ENCODE measurements around the gene LRRN2.
A peak's percentile ranks its signal among the peaks of the same experiment; 100 is the strongest.
"Not testable (repeated sequence)": the region's sequence is repeated elsewhere in the genome, so short reads cannot be mapped to it uniquely, and the experiment has no call there.

LRRN2 gene

DNA sequence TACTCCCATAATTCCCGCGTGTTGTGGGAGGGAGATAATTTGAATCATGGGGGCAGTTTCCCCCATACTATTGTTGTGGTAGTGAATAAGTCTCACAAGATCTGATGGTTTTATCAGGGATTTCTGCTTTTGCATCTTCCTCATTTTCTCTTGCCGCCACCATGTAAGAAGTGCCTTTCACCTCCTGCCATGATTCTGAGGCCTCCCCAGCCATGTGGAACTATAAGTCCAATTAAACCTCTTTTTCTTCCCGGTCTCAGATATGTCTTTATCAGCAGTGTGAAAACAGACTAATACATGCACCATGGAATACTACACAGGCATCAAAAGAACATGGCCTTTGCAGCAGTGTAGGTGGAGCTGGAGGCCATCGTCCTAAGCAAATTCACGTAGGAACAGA, 56.1 kb downstream of the LRRN2 start:
- not testable (repeated sequence) for DNase-seq (ENCODE audit: low spot score)

- no peak for DNase-seq (ENCODE audit: low spot score)
Observed at GRCh38 chr1:204628868-204629267, 56.7 kb downstream of the LRRN2 start.

DNA sequence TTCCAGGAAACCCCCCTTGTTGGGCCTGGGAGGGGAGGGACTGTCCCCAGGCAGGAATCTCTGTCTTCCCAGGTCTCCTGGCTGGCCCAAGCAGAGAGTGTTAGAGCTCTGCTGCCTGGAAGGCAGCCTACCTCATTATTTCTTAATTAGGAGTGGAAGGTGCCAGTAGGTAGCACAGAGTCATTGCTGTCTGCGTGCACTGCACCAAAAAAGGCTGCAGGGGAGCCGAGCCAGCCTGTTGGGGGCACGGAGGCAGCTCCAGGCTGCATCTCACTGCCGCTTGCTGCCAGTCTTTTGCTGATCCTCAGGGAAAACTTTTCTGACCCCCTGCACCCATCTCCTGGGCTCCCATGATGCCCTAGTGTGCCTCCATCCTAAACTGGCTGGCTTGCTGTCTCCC, 58.1 kb downstream of the LRRN2 start:
- no peak for DNase-seq (ENCODE audit: low spot score)

DNA sequence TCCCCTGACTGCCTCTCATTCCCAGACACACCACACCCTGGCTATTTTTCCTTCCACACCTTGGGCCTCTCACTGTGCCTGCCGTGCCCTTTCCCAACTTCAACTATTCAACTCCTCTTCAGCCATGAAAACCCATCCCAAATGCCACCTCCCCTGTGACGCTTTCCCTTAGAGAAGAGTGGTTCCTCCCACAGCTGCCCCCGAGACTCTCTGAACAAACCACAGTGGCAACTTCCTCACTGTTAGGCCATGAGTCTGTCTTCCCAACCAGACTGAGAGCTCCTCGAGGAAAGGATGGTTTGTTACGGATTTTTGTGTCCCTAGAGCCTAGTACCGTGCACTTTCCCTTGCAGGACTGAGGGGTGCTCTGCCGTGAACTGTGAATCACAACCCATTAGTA, 59.2 kb downstream of the LRRN2 start:
- no peak for DNase-seq (ENCODE audit: low spot score)

DNA sequence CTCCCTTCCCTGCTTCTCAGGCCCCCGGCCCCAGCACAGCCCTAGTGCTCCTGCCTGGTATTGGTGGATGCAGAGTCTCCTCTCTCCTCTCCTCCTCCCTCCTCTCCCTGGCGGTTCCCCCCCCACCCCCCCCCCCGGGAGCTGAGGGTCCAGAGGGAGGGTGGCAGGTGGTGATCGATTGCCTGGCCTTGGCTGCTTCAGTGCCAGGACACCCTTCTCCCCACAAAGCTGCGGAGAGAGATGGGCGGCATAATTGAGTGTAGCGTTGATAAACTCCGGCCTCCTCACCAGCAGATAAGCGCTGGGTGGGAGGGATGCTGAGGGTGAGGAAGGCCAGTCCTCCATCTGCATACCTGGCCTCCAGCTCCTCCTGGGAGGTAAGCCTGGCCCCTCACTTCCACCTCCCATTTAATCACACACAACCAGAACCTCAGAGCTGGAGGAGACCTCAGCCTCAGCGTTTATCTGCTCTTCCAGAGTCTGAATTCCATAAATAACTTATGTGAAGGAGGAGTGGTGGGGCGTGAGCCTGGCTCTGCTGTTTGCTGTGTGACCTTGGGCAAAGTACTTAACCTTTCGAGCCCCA, 60.8 kb downstream of the LRRN2 start:
- no peak for DNase-seq (ENCODE audit: low spot score)

- no peak for DNase-seq (ENCODE audit: low spot score)
Observed at GRCh38 chr1:204623894-204624361, 61.6 kb downstream of the LRRN2 start.

DNA sequence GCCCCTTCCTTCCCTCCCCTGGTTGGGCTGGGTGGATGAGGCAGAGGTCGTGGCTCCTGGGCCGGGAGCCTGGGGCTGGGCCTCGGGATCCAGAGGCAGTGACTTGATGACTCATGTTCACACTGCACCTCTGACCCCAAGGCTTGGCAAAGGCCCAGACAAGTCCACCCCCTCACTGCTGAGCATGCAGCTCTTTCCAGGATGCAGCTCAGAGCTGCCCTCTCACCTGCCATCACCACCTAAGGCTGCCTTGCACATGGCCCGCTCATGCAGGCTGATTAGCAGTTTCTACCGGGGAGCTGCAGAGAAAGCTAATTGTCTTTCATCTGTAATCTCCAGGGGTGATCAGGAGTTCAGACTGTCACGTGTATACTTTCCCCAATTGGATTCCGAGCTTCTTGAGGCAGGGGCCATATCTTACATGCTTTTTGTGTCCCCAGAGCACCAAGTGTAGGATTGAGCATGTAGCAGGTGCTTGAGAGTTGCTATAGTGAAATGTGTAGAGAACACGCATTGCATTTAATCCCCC, 62.1 kb downstream of the LRRN2 start:
- DNase-seq (ENCODE audit: low spot score): no peak

DNA sequence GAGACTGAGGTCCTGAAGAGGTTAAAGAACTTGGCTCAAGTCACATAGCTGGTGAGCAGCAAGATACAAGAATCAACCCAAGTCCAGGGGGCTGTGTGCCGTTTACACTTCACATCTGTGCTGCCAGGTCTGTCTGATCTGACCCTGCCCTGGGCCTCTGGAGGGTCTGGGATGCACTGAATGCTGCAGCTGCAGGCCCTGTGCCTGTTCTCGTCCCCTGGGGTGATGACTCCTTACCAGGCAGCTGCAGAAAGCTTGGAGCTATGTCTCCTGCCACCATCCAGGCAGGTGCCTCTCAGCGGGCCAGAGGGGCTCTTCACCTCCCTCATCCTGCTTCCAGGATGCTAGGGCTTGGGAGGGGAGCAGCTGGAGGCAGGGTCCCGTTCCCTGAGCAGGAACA, 63.5 kb downstream of the LRRN2 start:
- no peak for DNase-seq (ENCODE audit: low spot score)

DNA sequence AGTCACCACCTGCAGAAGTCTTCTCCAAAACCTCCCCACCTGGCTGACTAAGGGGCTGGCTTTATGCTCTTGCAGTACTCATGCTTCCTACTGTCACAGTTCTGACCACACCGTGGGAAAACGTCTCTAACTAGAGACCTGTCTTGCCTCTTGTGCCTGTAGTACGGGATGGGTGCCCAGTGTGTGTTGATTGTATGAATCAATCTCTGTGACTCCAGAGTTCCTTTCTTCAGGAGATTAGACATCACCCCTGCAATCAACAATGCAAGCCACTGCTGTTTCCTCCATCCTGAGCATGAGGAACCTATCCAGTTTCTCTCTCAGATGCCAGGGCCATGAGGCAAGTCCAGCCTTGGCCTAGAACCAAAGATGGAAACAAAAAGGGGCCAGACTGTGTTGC, 64.1 kb downstream of the LRRN2 start:
- DNase-seq (ENCODE audit: low spot score): no peak

GRCh38 chr1:204619721-204620120, 65.8 kb downstream of the LRRN2 start:
- DNase-seq (ENCODE audit: low spot score): no peak

DNA sequence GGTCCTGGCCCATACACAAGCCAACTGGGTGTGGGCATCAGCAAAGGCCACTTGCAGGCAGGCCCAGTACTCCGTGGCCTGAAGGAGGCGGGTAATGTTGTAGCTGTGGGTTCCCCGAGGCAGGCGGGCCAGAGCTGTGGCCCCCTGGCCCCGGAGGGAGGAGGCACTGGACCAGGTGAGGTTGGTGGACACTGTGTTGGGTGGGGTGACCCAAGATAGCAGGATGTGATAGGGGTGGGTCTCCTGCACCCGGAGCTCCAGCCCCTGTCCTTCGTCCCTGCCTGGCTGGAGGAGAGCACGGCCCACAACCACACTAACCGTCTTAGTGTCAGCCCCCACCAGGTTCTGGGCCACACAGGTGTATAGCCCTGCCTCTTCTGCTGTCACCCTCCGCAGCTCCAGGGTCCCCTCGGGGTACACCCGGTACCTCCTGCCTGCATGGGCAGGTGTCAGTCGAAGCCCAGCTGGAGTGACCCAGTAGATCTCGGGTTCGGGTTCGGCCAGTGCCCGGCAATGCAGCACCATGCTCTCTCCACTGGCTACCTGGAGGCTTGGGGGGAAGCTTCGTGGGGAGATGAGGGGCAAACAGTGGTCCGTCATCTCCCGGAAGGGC, 67.3 kb downstream of the LRRN2 start:
- DNase-seq (ENCODE audit: low spot score): no peak

GRCh38 chr1:204617256-204618147, 68.0 kb downstream of the LRRN2 start:
- peak; percentile 53 for DNase-seq (ENCODE audit: low spot score)

GRCh38 chr1:204616641-204617040, 68.9 kb downstream of the LRRN2 start:
- no peak for DNase-seq (ENCODE audit: low spot score)

DNA sequence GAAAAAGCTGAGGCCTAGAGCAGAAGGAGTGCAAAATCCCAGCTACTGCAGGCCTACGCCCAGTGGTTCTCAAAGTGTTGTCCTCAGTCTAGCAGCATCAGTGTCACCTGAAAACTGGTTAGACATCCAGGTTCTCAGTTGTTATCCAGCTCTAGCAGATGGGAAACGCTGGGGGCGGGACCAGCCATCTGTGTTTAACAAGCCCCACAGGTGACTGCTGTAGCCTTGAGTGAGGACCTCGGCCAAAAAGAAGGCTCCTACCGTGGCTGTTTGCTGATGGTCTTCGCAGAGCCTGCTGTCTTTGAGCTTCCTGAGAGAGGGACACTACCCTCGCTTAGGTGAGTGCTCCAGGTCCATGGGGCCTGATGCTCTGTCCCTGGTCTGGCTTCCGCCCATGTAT, 69.7 kb downstream of the LRRN2 start:
- DNase-seq (ENCODE audit: low spot score): no peak

DNA sequence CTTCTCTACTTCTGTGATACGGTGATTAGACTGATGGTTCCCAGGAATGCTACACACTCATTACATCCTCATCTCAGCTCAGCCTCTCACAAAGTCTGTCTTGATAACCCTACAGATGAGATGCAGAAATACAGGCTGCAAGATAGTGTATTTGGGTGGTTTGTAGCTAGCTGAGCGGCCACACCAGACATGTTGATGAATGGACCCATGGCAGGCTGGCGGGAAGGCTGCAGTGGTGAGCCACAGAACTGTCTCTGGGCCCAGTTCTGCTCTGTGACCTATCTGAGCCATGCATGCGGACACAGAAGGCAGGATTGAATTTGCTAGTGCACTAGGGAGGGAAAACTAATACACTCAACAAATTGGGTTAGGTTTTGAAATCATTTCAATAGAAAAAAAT, 71.9 kb downstream of the LRRN2 start:
- no peak for DNase-seq (ENCODE audit: low spot score)

- no peak for DNase-seq (ENCODE audit: low spot score)
Observed at GRCh38 chr1:204612326-204612725, 73.2 kb downstream of the LRRN2 start.

GRCh38 chr1:204611036-204611435, 74.5 kb downstream of the LRRN2 start:
- no peak for DNase-seq (ENCODE audit: low spot score)

- DNase-seq (ENCODE audit: low spot score): no peak
Observed at GRCh38 chr1:204607910-204608309, 77.6 kb downstream of the LRRN2 start.

- DNase-seq (ENCODE audit: low spot score): no peak
Observed at GRCh38 chr1:204605791-204606190, 79.7 kb downstream of the LRRN2 start.

DNA sequence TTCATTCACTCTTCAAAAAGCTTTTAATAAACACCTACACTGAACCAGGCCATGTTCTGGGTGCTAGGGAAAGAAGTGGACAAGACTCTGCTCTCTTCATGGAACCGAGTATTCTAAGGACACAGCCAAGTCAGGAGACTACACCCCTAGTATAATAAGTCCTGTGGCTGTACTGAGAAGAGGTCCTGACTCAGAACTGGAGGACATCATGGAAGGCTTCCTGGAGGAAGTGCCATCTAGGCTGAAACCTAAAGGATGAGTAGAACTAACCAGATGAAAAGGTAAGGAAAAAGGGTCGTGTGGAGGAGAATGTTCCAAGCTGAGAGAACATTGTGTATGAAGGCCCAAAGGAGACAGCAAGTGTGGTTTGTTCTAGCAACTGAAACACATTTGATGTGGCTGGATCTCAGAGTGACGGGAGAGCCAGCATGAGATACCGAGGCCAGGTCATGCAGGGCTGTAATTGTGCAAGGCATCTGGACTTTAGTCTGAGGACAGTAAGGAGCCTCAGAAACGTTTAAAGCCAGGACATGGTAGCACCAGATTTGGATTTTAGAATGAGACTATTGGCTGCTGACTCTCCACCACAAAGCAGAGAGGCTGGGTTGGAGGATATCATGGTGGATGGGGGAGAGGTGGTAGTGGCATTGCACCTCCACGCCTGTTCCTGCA, 82.5 kb downstream of the LRRN2 start:
- no peak for DNase-seq (ENCODE audit: low spot score)

DNA sequence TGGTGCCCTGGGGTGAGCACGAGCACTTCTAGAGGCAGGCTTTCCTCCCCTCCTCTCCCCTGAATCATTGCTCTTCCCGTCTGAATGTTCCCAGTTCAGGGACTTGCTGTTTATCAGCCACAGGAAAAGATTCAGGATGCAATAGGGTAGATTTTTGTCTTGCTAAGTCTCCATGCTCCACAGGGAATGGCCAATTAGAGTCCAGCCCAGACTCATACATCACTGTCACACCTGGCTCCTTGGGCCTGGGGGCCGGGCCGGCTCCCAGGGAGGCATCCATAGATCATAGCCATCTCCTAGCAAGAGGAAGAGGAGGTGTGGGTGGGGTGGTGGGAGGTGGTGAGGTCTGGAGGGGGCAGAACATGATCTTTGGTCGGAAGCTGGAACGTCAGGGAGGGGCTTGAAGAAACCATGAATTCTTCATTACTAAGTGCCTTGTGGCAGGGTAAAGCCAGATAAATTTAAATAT, 83.4 kb downstream of the LRRN2 start:
- DNase-seq (ENCODE audit: low spot score): no peak

GRCh38 chr1:204600968-204601367, 84.6 kb downstream of the LRRN2 start:
- no peak for DNase-seq (ENCODE audit: low spot score)
